ENCODE results near the gene TMPRSS4. TPM values are rescaled to one million over a fixed set of nuclear protein-coding genes. Genes with fewer than 3 reads are reported as not detected.
A peak's percentile ranks its signal among the peaks of the same experiment; 100 is the strongest.

Gene TMPRSS4, protein sequence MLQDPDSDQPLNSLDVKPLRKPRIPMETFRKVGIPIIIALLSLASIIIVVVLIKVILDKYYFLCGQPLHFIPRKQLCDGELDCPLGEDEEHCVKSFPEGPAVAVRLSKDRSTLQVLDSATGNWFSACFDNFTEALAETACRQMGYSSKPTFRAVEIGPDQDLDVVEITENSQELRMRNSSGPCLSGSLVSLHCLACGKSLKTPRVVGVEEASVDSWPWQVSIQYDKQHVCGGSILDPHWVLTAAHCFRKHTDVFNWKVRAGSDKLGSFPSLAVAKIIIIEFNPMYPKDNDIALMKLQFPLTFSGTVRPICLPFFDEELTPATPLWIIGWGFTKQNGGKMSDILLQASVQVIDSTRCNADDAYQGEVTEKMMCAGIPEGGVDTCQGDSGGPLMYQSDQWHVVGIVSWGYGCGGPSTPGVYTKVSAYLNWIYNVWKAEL
- not detected in 2 replicates for total RNA-seq
- long read RNA-seq, partial matches to known transcripts: 0 of 1 reads
- long read RNA-seq, other reads (novel, unspliced or antisense): 1 of 1 reads

- DNase-seq (ENCODE audit: low read depth, low spot score): no peak
- H3K9me3 Mint-ChIP-seq: no peaks in the 10 kb centered on the region
- no peak for TF ChIP-seq CTCF (conservative IDR thresholded peaks at IDR 0.05)
- H3K4me3 Mint-ChIP-seq: no peak within 1 kb of the TSS
- peaks cover 42% of the 10 kb centered on the region for H3K4me1 Mint-ChIP-seq
- H3K27me3 Mint-ChIP-seq (ENCODE audit: low read depth): no peaks in the 10 kb centered on the region
- H3K27ac Mint-ChIP-seq (ENCODE audit: unreplicated experiment): no peak within 1 kb of the TSS
- H3K36me3 Mint-ChIP-seq (ENCODE audit: low read depth): no peaks in the 10 kb centered on the region
Observed at GRCh38 chr11:118076754-118077281, at the start of gene TMPRSS4. TSS of gene TMPRSS4 (plus strand) at chr11:118077078. CDS start at chr11:118077303, 225 bp downstream.

- H3K9me3 Mint-ChIP-seq: peaks cover 3% of the 10 kb centered on the region
- no peak overlapping the region for H3K4me3 Mint-ChIP-seq
- no peak for DNase-seq (ENCODE audit: low read depth, low spot score)
- no peak for TF ChIP-seq CTCF (conservative IDR thresholded peaks at IDR 0.05)
- peaks cover 7% of the 10 kb centered on the region for H3K27me3 Mint-ChIP-seq (ENCODE audit: low read depth)
- H3K27ac Mint-ChIP-seq (ENCODE audit: unreplicated experiment): peak overlapping the region; percentile 40
- no peaks in the 10 kb centered on the region for H3K36me3 Mint-ChIP-seq (ENCODE audit: low read depth)
- no peaks in the 10 kb centered on the region for H3K4me1 Mint-ChIP-seq
Observed at GRCh38 chr11:118027694-118028093, 49.2 kb upstream of the TMPRSS4 start.

GRCh38 chr11:118028626-118029025, 48.3 kb upstream of the TMPRSS4 start:
- Mint-ChIP-seq H3K36me3 (ENCODE audit: low read depth) (no peaks in the 10 kb centered on the region), H3K4me3 (no peak overlapping the region), H3K9me3 (peaks cover 3% of the 10 kb centered on the region), H3K27me3 (ENCODE audit: low read depth) (peaks cover 7% of the 10 kb centered on the region), H3K27ac (ENCODE audit: unreplicated experiment) (no peak overlapping the region), H3K4me1 (no peaks in the 10 kb centered on the region)
- DNase-seq (ENCODE audit: low read depth, low spot score): no peak
- no peak for TF ChIP-seq CTCF (conservative IDR thresholded peaks at IDR 0.05)

- Mint-ChIP-seq H3K4me3 (no peak overlapping the region), H3K4me1 (peaks cover 8% of the 10 kb centered on the region), H3K27ac (ENCODE audit: unreplicated experiment) (no peak overlapping the region), H3K36me3 (ENCODE audit: low read depth) (no peaks in the 10 kb centered on the region), H3K27me3 (ENCODE audit: low read depth) (peaks cover 4% of the 10 kb centered on the region), H3K9me3 (no peaks in the 10 kb centered on the region)
- DNase-seq (ENCODE audit: low read depth, low spot score): no peak
- TF ChIP-seq CTCF (conservative IDR thresholded peaks at IDR 0.05): no peak
Observed at GRCh38 chr11:118033443-118033842, 43.4 kb upstream of the TMPRSS4 start.

DNA sequence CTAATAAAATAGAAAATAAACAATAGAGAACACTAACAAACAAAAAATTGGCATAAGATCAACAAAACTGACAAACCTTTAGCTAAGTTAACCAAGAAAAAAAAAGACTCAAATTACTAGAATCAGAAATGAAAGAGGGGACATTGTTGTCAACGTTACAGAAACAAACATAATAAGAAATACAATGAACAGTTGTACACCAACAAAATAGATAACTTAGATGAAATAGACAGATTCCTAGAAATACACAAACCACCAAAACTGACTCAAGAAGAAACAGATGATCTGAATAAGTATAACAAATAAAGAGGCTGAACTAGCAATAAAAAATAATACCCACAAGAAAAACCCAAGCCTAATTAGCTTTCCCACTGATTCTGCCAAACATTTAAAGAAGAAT, 34.7 kb upstream of the TMPRSS4 start:
- Mint-ChIP-seq H3K27me3 (ENCODE audit: low read depth) (no peaks in the 10 kb centered on the region), H3K4me3 (no peak overlapping the region), H3K36me3 (ENCODE audit: low read depth) (no peaks in the 10 kb centered on the region), H3K4me1 (peaks cover 25% of the 10 kb centered on the region), H3K9me3 (no peaks in the 10 kb centered on the region), H3K27ac (ENCODE audit: unreplicated experiment) (no peak overlapping the region)
- TF ChIP-seq CTCF (conservative IDR thresholded peaks at IDR 0.05): no peak
- no peak for DNase-seq (ENCODE audit: low read depth, low spot score)

All from neural crest cell (in vitro differentiated cells).